ENCODE data around the gene MYOM3. TPM values are rescaled to one million over a fixed set of nuclear protein-coding genes. Genes with fewer than 3 reads are reported as not detected.

MYOM3 gene
- polyA plus RNA-seq, 1 donor from 2014 or later: not detected

DNA sequence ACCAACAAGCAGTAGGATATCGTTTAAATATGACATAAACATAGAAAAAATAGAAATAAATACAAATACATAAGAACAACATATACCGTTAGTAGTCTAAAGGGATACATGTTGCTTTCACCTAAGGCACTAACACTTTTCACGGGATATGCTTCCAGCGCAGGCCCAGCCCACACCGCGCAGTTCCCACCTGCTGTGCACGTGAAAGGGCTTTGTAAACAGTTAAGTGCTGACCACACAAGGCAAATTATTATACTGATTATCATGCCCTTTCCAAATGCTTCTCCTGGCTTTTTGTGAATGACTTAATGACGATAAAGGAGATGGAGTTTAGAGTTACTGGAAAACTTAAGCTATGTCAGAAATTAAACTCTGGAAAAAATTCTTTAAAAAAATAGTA lies 42.3 kb upstream of the MYOM3 start:
- TF ChIP-seq MXI1 (conservative IDR thresholded peaks at IDR 0.05; ENCODE audit: poor library complexity, severe bottlenecking): no peak
- no peak for TF ChIP-seq EZH2 (IDR thresholded peaks at IDR 0.05; ENCODE audit: borderline replicate concordance, insufficient read depth, low read length, poor library complexity, severe bottlenecking)
- no peak for TF ChIP-seq POLR2AphosphoS5 (IDR thresholded peaks at IDR 0.05)
- TF ChIP-seq SMC3 (conservative IDR thresholded peaks at IDR 0.05; ENCODE audit: poor library complexity): no peak
- no peak for TF ChIP-seq TAF1 (IDR thresholded peaks at IDR 0.05; ENCODE audit: low read depth)
- no peak for TF ChIP-seq EP300 (conservative IDR thresholded peaks at IDR 0.05; ENCODE audit: poor library complexity, severe bottlenecking)
- TF ChIP-seq, protein P1, sequence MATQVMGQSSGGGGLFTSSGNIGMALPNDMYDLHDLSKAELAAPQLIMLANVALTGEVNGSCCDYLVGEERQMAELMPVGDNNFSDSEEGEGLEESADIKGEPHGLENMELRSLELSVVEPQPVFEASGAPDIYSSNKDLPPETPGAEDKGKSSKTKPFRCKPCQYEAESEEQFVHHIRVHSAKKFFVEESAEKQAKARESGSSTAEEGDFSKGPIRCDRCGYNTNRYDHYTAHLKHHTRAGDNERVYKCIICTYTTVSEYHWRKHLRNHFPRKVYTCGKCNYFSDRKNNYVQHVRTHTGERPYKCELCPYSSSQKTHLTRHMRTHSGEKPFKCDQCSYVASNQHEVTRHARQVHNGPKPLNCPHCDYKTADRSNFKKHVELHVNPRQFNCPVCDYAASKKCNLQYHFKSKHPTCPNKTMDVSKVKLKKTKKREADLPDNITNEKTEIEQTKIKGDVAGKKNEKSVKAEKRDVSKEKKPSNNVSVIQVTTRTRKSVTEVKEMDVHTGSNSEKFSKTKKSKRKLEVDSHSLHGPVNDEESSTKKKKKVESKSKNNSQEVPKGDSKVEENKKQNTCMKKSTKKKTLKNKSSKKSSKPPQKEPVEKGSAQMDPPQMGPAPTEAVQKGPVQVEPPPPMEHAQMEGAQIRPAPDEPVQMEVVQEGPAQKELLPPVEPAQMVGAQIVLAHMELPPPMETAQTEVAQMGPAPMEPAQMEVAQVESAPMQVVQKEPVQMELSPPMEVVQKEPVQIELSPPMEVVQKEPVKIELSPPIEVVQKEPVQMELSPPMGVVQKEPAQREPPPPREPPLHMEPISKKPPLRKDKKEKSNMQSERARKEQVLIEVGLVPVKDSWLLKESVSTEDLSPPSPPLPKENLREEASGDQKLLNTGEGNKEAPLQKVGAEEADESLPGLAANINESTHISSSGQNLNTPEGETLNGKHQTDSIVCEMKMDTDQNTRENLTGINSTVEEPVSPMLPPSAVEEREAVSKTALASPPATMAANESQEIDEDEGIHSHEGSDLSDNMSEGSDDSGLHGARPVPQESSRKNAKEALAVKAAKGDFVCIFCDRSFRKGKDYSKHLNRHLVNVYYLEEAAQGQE (IDR thresholded peaks at IDR 0.05; ENCODE audit: borderline replicate concordance): no peak
- TF ChIP-seq RAD21 (conservative IDR thresholded peaks at IDR 0.05): no peak
- TF ChIP-seq, protein P2, sequence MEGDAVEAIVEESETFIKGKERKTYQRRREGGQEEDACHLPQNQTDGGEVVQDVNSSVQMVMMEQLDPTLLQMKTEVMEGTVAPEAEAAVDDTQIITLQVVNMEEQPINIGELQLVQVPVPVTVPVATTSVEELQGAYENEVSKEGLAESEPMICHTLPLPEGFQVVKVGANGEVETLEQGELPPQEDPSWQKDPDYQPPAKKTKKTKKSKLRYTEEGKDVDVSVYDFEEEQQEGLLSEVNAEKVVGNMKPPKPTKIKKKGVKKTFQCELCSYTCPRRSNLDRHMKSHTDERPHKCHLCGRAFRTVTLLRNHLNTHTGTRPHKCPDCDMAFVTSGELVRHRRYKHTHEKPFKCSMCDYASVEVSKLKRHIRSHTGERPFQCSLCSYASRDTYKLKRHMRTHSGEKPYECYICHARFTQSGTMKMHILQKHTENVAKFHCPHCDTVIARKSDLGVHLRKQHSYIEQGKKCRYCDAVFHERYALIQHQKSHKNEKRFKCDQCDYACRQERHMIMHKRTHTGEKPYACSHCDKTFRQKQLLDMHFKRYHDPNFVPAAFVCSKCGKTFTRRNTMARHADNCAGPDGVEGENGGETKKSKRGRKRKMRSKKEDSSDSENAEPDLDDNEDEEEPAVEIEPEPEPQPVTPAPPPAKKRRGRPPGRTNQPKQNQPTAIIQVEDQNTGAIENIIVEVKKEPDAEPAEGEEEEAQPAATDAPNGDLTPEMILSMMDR (IDR thresholded peaks at IDR 0.05; ENCODE audit: poor library complexity, severe bottlenecking): no peak
- Histone ChIP-seq H3K36me3 (ENCODE audit: insufficient read depth, low read length) (no peaks in the 10 kb centered on the region), H3K4me2 (ENCODE audit: low read length) (no peak overlapping the region), H3K79me2 (replicated peaks; ENCODE audit: insufficient read depth, low read length) (no peaks in the 10 kb centered on the region), H3K27ac (ENCODE audit: low read length) (no peak overlapping the region), H3F3A (ENCODE audit: insufficient read depth, low read length, poor library complexity, severe bottlenecking) (no peaks in the 10 kb centered on the region), H3K9me2 (ENCODE audit: insufficient read depth, low read length) (no peaks in the 10 kb centered on the region), H3K9me3 (ENCODE audit: low read length) (no peaks in the 10 kb centered on the region), H3K4me3 (ENCODE audit: low read length) (no peak overlapping the region), H3K27me3 (ENCODE audit: insufficient read depth, low read depth, low read length) (peaks cover 2% of the 10 kb centered on the region), H2AFZ (ENCODE audit: low read depth, low read length) (no peak overlapping the region), H4K20me1 (ENCODE audit: insufficient read depth) (no peaks in the 10 kb centered on the region), H3K9ac (ENCODE audit: low read length) (no peak overlapping the region)

DNA sequence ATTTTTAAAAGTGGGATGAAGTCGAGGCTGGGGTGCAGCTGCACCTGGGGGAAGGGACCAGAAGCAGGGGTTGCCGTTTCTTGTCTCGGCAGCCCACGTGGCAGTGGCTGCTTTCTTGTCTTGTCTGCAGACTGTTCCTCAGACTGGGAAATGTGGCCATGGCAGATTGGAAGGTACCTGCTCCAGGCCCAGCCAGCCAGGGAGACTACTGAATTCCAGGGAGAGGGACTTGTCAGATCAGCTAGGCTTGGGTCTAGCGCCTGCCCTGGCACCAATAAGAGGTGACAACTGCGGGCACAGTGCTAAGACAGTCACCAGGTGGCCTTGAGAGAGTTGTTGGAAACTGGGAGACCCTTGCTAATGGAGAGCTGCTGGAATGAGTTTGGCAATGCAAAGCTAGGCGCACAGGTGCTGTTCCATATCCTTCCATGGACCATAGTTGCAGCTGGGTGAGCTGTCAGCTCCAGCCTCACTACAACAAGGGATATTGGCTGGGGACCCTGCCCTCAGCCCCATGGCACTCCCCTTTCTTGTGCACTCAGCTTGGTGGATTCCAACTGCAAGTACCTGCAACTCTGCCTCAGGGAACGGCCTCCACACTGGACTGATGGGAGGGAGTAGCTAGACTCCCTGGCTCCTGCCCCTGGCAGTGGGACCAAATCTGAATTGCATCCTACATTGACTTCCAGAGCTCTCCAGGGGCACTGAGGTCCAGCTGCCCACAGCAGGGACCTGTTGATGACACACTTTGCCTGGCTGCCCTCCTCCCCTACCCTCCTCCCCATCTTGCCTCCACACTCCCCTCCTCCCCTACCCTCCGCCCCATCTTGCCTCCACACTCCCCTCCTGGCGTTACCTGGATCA lies 40.9 kb upstream of the MYOM3 start:
- Histone ChIP-seq H3K9me2 (ENCODE audit: insufficient read depth, low read length) (no peaks in the 10 kb centered on the region), H3K79me2 (replicated peaks; ENCODE audit: insufficient read depth, low read length) (no peaks in the 10 kb centered on the region), H2AFZ (ENCODE audit: low read depth, low read length) (no peak overlapping the region), H3K4me2 (ENCODE audit: low read length) (no peak overlapping the region), H4K20me1 (ENCODE audit: insufficient read depth) (no peaks in the 10 kb centered on the region), H3K27ac (ENCODE audit: low read length) (no peak overlapping the region), H3F3A (ENCODE audit: insufficient read depth, low read length, poor library complexity, severe bottlenecking) (no peaks in the 10 kb centered on the region), H3K36me3 (ENCODE audit: insufficient read depth, low read length) (no peaks in the 10 kb centered on the region), H3K9ac (ENCODE audit: low read length) (no peak overlapping the region), H3K27me3 (ENCODE audit: insufficient read depth, low read depth, low read length) (peaks cover 2% of the 10 kb centered on the region), H3K9me3 (ENCODE audit: low read length) (no peaks in the 10 kb centered on the region), H3K4me3 (ENCODE audit: low read length) (no peak overlapping the region)
- TF ChIP-seq, protein P2 (IDR thresholded peaks at IDR 0.05; ENCODE audit: poor library complexity, severe bottlenecking): no peak
- TF ChIP-seq EP300 (conservative IDR thresholded peaks at IDR 0.05; ENCODE audit: poor library complexity, severe bottlenecking) (no peak), POLR2AphosphoS5 (IDR thresholded peaks at IDR 0.05) (no peak), RAD21 (conservative IDR thresholded peaks at IDR 0.05) (no peak)

All from neural cell (in vitro differentiated cells).